Measurements from ENCODE around the gene TNFRSF9.

TNFRSF9 gene

GRCh38 chr1:7868070-7868780, 72.4 kb downstream of the TNFRSF9 start:
- FAIRE-seq: no peak

- FAIRE-seq: no peak
These were observed 74.7 kb downstream of the TNFRSF9 start for GRCh38 chr1:7865978-7866377.

All from islet of Langerhans (tissue), 1 donor.